WTC11 (cell line): ENCODE results near the gene RASA4B. TPM values are rescaled to one million over a fixed set of nuclear protein-coding genes. Genes with fewer than 3 reads are reported as not detected.
A peak's percentile ranks its signal among the peaks of the same experiment; 100 is the strongest.
"Not testable (repeated sequence)": the region's sequence is repeated elsewhere in the genome, so short reads cannot be mapped to it uniquely, and the experiment has no call there.

ENCODE experiments used
- ATAC-seq: fragments of 200-7000 bp; cut with Tn5 transposase; 2 replicates; pipeline ENCODE4 v1.10.0; 2021; ENCODE audit warnings: mild to moderate bottlenecking, moderate library complexity
- CTCF ChIA-PET: fragments of 300-600 bp; sonication (Branson Sonifier 250); formaldehyde crosslinking; loops from one replicate; lab custom pipeline; 2021; ENCODE audit warnings: antibody characterized with exemption; lab: Charles Lee
- POLR2A ChIA-PET: fragments of 350-600 bp; sonication (Branson Sonifier 250); formaldehyde crosslinking; loops from one replicate; lab custom pipeline; 2021; ENCODE audit warnings: antibody characterized with exemption; lab: Charles Lee
- DNase-seq: peaks from one replicate; pipeline ENCODE4 v3.0.0; 2021; ENCODE audit warnings: low spot score
- H3K27ac Mint-ChIP-seq: 2 replicates; pipeline ENCODE4 v1.8.0; 2021; ENCODE audit warnings: mixed read lengths
- H3K27me3 Mint-ChIP-seq: 2 replicates; pipeline ENCODE4 v1.8.0; 2021; ENCODE audit warnings: low read depth, mild to moderate bottlenecking, moderate library complexity, mixed read lengths
- H3K36me3 Mint-ChIP-seq: 2 replicates; pipeline ENCODE4 v1.8.0; 2021; ENCODE audit warnings: mixed read lengths
- H3K4me1 Mint-ChIP-seq: 2 replicates; pipeline ENCODE4 v1.8.0; 2022; ENCODE audit warnings: mixed read lengths
- H3K4me3 Mint-ChIP-seq: 2 replicates; pipeline ENCODE4 v1.8.0; 2021; ENCODE audit warnings: mild to moderate bottlenecking, moderate library complexity, mixed read lengths
- H3K9me3 Mint-ChIP-seq: 2 replicates; pipeline ENCODE4 v1.8.0; 2021; ENCODE audit warnings: mixed read lengths
- total RNA-seq: library from RNA; stranded (reverse); gene quantifications from 3 replicates; pipeline ENCODE4 v1.2.3, GENCODE V29; 2021

The RASA4B gene
- total RNA-seq, 1 experiment from 2014 or later, result 3.9 TPM

- H3K4me1 Mint-ChIP-seq, POLR2A ChIA-PET, CTCF ChIA-PET, H3K9me3 Mint-ChIP-seq, H3K36me3 Mint-ChIP-seq, H3K27ac Mint-ChIP-seq, DNase-seq, H3K4me3 Mint-ChIP-seq, H3K27me3 Mint-ChIP-seq: not testable (repeated sequence)
- ATAC-seq, result peak; percentile 53
Measured at GRCh38 chr7:102505298-102506185, 12.0 kb downstream of the RASA4B start.

- CTCF ChIA-PET, DNase-seq, H3K27ac Mint-ChIP-seq, H3K4me3 Mint-ChIP-seq, H3K4me1 Mint-ChIP-seq, H3K36me3 Mint-ChIP-seq, ATAC-seq, H3K27me3 Mint-ChIP-seq, H3K9me3 Mint-ChIP-seq, POLR2A ChIA-PET: not testable (repeated sequence)
Measured at GRCh38 chr7:102503141-102503540, 14.4 kb downstream of the RASA4B start.

GRCh38 chr7:102498321-102498720, 19.3 kb downstream of the RASA4B start:
- CTCF ChIA-PET, H3K4me3 Mint-ChIP-seq: not testable (repeated sequence)

GRCh38 chr7:102497308-102497707, 20.3 kb downstream of the RASA4B start:
- ATAC-seq, H3K27ac Mint-ChIP-seq, H3K9me3 Mint-ChIP-seq, CTCF ChIA-PET, POLR2A ChIA-PET, H3K4me1 Mint-ChIP-seq, H3K27me3 Mint-ChIP-seq, H3K36me3 Mint-ChIP-seq, H3K4me3 Mint-ChIP-seq: not testable (repeated sequence)
- peak; percentile 4 for DNase-seq

More at GRCh38 chr7:102498321-102498720, 19.3 kb downstream of the RASA4B start:
- H3K27me3 Mint-ChIP-seq, H3K27ac Mint-ChIP-seq, DNase-seq, H3K4me1 Mint-ChIP-seq, H3K36me3 Mint-ChIP-seq, POLR2A ChIA-PET, ATAC-seq, H3K9me3 Mint-ChIP-seq: not testable (repeated sequence)

- H3K4me3 Mint-ChIP-seq, CTCF ChIA-PET, H3K4me1 Mint-ChIP-seq, ATAC-seq, H3K36me3 Mint-ChIP-seq, POLR2A ChIA-PET, H3K9me3 Mint-ChIP-seq, H3K27ac Mint-ChIP-seq, H3K27me3 Mint-ChIP-seq: not testable (repeated sequence)
- DNase-seq, result peak; percentile 7
Measured at GRCh38 chr7:102496861-102497260, 20.7 kb downstream of the RASA4B start.

GRCh38 chr7:102494473-102495149, 23.0 kb downstream of the RASA4B start:
- H3K9me3 Mint-ChIP-seq, H3K27ac Mint-ChIP-seq, H3K36me3 Mint-ChIP-seq, H3K4me3 Mint-ChIP-seq, CTCF ChIA-PET, DNase-seq, H3K4me1 Mint-ChIP-seq, POLR2A ChIA-PET, H3K27me3 Mint-ChIP-seq: not testable (repeated sequence)
- peak; percentile 0 for ATAC-seq

- POLR2A ChIA-PET, H3K4me3 Mint-ChIP-seq, ATAC-seq, H3K4me1 Mint-ChIP-seq, H3K27ac Mint-ChIP-seq, CTCF ChIA-PET, H3K27me3 Mint-ChIP-seq, H3K36me3 Mint-ChIP-seq, H3K9me3 Mint-ChIP-seq: not testable (repeated sequence)
- peak; percentile 16 for DNase-seq
Measured at GRCh38 chr7:102494026-102494425, 23.6 kb downstream of the RASA4B start.

- peak; percentile 49 for ATAC-seq
- H3K4me3 Mint-ChIP-seq, POLR2A ChIA-PET, H3K36me3 Mint-ChIP-seq, DNase-seq, H3K27ac Mint-ChIP-seq, H3K9me3 Mint-ChIP-seq, CTCF ChIA-PET, H3K4me1 Mint-ChIP-seq, H3K27me3 Mint-ChIP-seq: not testable (repeated sequence)
Measured at GRCh38 chr7:102493220-102493935, 24.2 kb downstream of the RASA4B start.

GRCh38 chr7:102490529-102491075, 27.0 kb downstream of the RASA4B start:
- ATAC-seq, result peak; percentile 93
- CTCF ChIA-PET, H3K9me3 Mint-ChIP-seq, H3K27me3 Mint-ChIP-seq, H3K36me3 Mint-ChIP-seq, H3K27ac Mint-ChIP-seq, POLR2A ChIA-PET, H3K4me3 Mint-ChIP-seq, H3K4me1 Mint-ChIP-seq: not testable (repeated sequence)
- peak; percentile 100 for DNase-seq

- H3K4me3 Mint-ChIP-seq, DNase-seq, H3K4me1 Mint-ChIP-seq, H3K36me3 Mint-ChIP-seq, ATAC-seq, CTCF ChIA-PET, POLR2A ChIA-PET, H3K27ac Mint-ChIP-seq, H3K9me3 Mint-ChIP-seq, H3K27me3 Mint-ChIP-seq: not testable (repeated sequence)
Measured at GRCh38 chr7:102484317-102484716, 33.3 kb downstream of the RASA4B start.

- H3K4me3 Mint-ChIP-seq, POLR2A ChIA-PET, ATAC-seq, H3K27ac Mint-ChIP-seq, H3K27me3 Mint-ChIP-seq, H3K4me1 Mint-ChIP-seq, DNase-seq, H3K9me3 Mint-ChIP-seq, CTCF ChIA-PET, H3K36me3 Mint-ChIP-seq: not testable (repeated sequence)
Measured at GRCh38 chr7:102481962-102482361, 35.6 kb downstream of the RASA4B start.
